ENCODE results near the gene PTH2. TPM values are rescaled to one million over a fixed set of nuclear protein-coding genes. Genes with fewer than 3 reads are reported as not detected.

PTH2 gene
- total RNA-seq, 1 experiment from 2014 or later: 1.0 TPM

- TF ChIP-seq ATF6 (CRISPR knock-in tag; IDR thresholded peaks at IDR 0.05): no peak
- TF ChIP-seq OVOL2 (CRISPR knock-in tag; IDR thresholded peaks at IDR 0.05; ENCODE audit: borderline replicate concordance): no peak
- no peak for TF ChIP-seq ZSCAN18 (CRISPR knock-in tag; IDR thresholded peaks at IDR 0.05)
- no peak for TF ChIP-seq ATF2 (CRISPR knock-in tag; IDR thresholded peaks at IDR 0.05; ENCODE audit: borderline replicate concordance, low read depth)
Observed at GRCh38 chr19:49415810-49416200, 7.4 kb downstream of the PTH2 start (continued).

- no peak for DNase-seq (ENCODE audit: low spot score)
- no peaks in the 10 kb centered on the region for H3K9me3 Mint-ChIP-seq
- H3K27ac Mint-ChIP-seq: no peak overlapping the region; the same call in 1 of the 2 replicates
- ChIA-PET CTCF (interaction anchor here (0.6 to 8.4 kb wide), 7 partner anchors 12 to 190 kb away, joined by 3 to 120 read pairs (median 3); partner anchors contain the start of genes DKKL1 and KASH5), POLR2A (no interaction called here)
- H3K4me1 Mint-ChIP-seq: peaks cover 55% of the 10 kb centered on the region
- no peak overlapping the region for H3K4me3 Mint-ChIP-seq
- no peak for ATAC-seq
- peaks cover 27% of the 10 kb centered on the region for H3K27me3 Mint-ChIP-seq (ENCODE audit: low read depth)
- no peaks in the 10 kb centered on the region for H3K36me3 Mint-ChIP-seq
- TF ChIP-seq TEAD1 (CRISPR knock-in tag; IDR thresholded peaks at IDR 0.05) (no peak), NR1H2 (CRISPR knock-in tag; IDR thresholded peaks at IDR 0.05) (no peak), USF2 (CRISPR knock-in tag; IDR thresholded peaks at IDR 0.05) (no peak), RELA (CRISPR knock-in tag; IDR thresholded peaks at IDR 0.05; ENCODE audit: borderline replicate concordance) (no peak), ZBTB43 (CRISPR knock-in tag; IDR thresholded peaks at IDR 0.05) (no peak), STAT6 (CRISPR knock-in tag; conservative IDR thresholded peaks at IDR 0.05; ENCODE audit: low read depth) (no peak), FOXP1 (CRISPR knock-in tag; IDR thresholded peaks at IDR 0.05; ENCODE audit: borderline replicate concordance) (no peak), ELF4 (CRISPR knock-in tag; IDR thresholded peaks at IDR 0.05; ENCODE audit: low read depth) (no peak), JAZF1 (CRISPR knock-in tag; IDR thresholded peaks at IDR 0.05) (no peak), MXD4 (CRISPR knock-in tag; IDR thresholded peaks at IDR 0.05; ENCODE audit: borderline replicate concordance) (no peak), ERG (CRISPR knock-in tag; IDR thresholded peaks at IDR 0.05) (no peak), NFATC4 (CRISPR knock-in tag; IDR thresholded peaks at IDR 0.05) (no peak), E2F5 (CRISPR knock-in tag; IDR thresholded peaks at IDR 0.05) (no peak), CDX4 (CRISPR knock-in tag; IDR thresholded peaks at IDR 0.05; ENCODE audit: borderline replicate concordance) (no peak), HMGXB4 (CRISPR knock-in tag; IDR thresholded peaks at IDR 0.05) (no peak), ZNF317 (CRISPR knock-in tag; IDR thresholded peaks at IDR 0.05; ENCODE audit: borderline replicate concordance, low read depth) (no peak)
Observed at GRCh38 chr19:49415102-49415809, 8.0 kb downstream of the PTH2 start.
